HepG2 (cell line): ENCODE measurements around the gene SLC20A1. TPM values are rescaled to one million over a fixed set of nuclear protein-coding genes. Genes with fewer than 3 reads are reported as not detected.

Source experiments
- AGO1 ChIP-seq: fragments of 200-400 bp; formaldehyde crosslinking; IDR thresholded peaks from 2 replicates; pipeline ENCODE4 v1.6.1; 2017; ENCODE audit warnings: mild to moderate bottlenecking, low read depth, low read length, moderate library complexity; ENCODE audit not compliant: poor library complexity, severe bottlenecking
- CCDC6 ChIP-seq: sonication (generic); formaldehyde crosslinking; IDR thresholded peaks from 2 replicates; pipeline ENCODE4 v1.8.1; 2022; ENCODE audit warnings: mild to moderate bottlenecking, missing genetic modification reagents, moderate library complexity
- ETV5 ChIP-seq: IDR thresholded peaks from 2 replicates; pipeline ENCODE4 v1.6.1; 2018; ENCODE audit warnings: missing biosample characterization, missing genetic modification reagents, inconsistent platforms, borderline replicate concordance
- FOXK2 ChIP-seq: fragments of 450-650 bp; IDR thresholded peaks from 2 replicates; pipeline ENCODE4 v1.6.1; 2016
- IKZF4 ChIP-seq: sonication (generic); formaldehyde crosslinking; IDR thresholded peaks from 2 replicates; pipeline ENCODE4 v1.5.1; 2020; ENCODE audit warnings: borderline replicate concordance, mild to moderate bottlenecking, low read depth, missing genetic modification reagents; ENCODE audit errors: not compliant biosample characterization
- KLF15 ChIP-seq: sonication (generic); formaldehyde crosslinking; IDR thresholded peaks from 2 replicates; pipeline ENCODE4 v1.8.1; 2023; ENCODE audit warnings: borderline replicate concordance, mild to moderate bottlenecking, inconsistent platforms, missing genetic modification reagents, mixed read lengths
- MEIS1 ChIP-seq: sonication (generic); formaldehyde crosslinking; IDR thresholded peaks from 2 replicates; pipeline ENCODE4 v1.9.0; 2021; ENCODE audit warnings: mild to moderate bottlenecking, missing genetic modification reagents, moderate library complexity, borderline replicate concordance
- MTERF4 ChIP-seq: sonication (generic); formaldehyde crosslinking; IDR thresholded peaks from 2 replicates; pipeline ENCODE4 v1.8.0; 2023; ENCODE audit warnings: mild to moderate bottlenecking, missing genetic modification reagents
- MYNN ChIP-seq: sonication (generic); formaldehyde crosslinking; IDR thresholded peaks from 2 replicates; pipeline ENCODE4 v1.4.0; 2020; ENCODE audit warnings: mild to moderate bottlenecking, low read depth, missing genetic modification reagents
- NCOA5 ChIP-seq: sonication (generic); formaldehyde crosslinking; IDR thresholded peaks from 2 replicates; pipeline ENCODE4 v1.4.0; 2020; ENCODE audit warnings: missing genetic modification reagents
- PAX8 ChIP-seq: sonication (generic); formaldehyde crosslinking; IDR thresholded peaks from 2 replicates; pipeline ENCODE4 v1.8.0; 2022; ENCODE audit warnings: mild to moderate bottlenecking, missing genetic modification reagents, borderline replicate concordance
- POGZ ChIP-seq: sonication (generic); formaldehyde crosslinking; IDR thresholded peaks from 2 replicates; pipeline ENCODE4 v1.4.0; 2020; ENCODE audit warnings: mild to moderate bottlenecking, missing genetic modification reagents
- XBP1 ChIP-seq: sonication (generic); formaldehyde crosslinking; IDR thresholded peaks from 2 replicates; pipeline ENCODE4 v1.5.0; 2020; ENCODE audit warnings: missing genetic modification reagents
- ZNF281 ChIP-seq: sonication (generic); formaldehyde crosslinking; IDR thresholded peaks from 2 replicates; pipeline ENCODE4 v1.4.0; 2020; ENCODE audit warnings: missing genetic modification reagents, borderline replicate concordance
- ZNF34 ChIP-seq: sonication (generic); formaldehyde crosslinking; IDR thresholded peaks from 2 replicates; pipeline ENCODE4 v1.4.0; 2020; ENCODE audit warnings: mild to moderate bottlenecking, missing genetic modification reagents, borderline replicate concordance
- ZNF362 ChIP-seq: sonication (generic); formaldehyde crosslinking; IDR thresholded peaks from 2 replicates; pipeline ENCODE4 v1.4.0; 2020; ENCODE audit warnings: missing genetic modification reagents, mild to moderate bottlenecking, borderline replicate concordance
- ZNF558 ChIP-seq: sonication (generic); formaldehyde crosslinking; IDR thresholded peaks from 2 replicates; pipeline ENCODE4 v1.9.0; 2022; ENCODE audit warnings: mild to moderate bottlenecking, missing genetic modification reagents, borderline replicate concordance
- ZNF563 ChIP-seq: sonication (generic); formaldehyde crosslinking; IDR thresholded peaks from 2 replicates; pipeline ENCODE4 v1.8.0; 2022; ENCODE audit warnings: mild to moderate bottlenecking, moderate library complexity, missing genetic modification reagents
- ZNF597 ChIP-seq: sonication (generic); formaldehyde crosslinking; IDR thresholded peaks from 2 replicates; pipeline ENCODE4 v1.5.0; 2020; ENCODE audit warnings: missing genetic modification reagents
- ZNF737 ChIP-seq: sonication (generic); formaldehyde crosslinking; IDR thresholded peaks from 2 replicates; pipeline ENCODE4 v1.5.0; 2020; ENCODE audit warnings: missing genetic modification reagents, mild to moderate bottlenecking, borderline replicate concordance
- polyA plus RNA-seq, 8 experiments: library from polyadenylated mRNA; depleted of rRNA in 3 of 8; stranded (reverse) in 7 of 8; unstranded in 1 of 8; fragments of >200 nt; fragmentation: Illumina TruSeq in 4 of 8; extraction: Trizol in 4 of 8; gene quantifications; 2 replicates each; pipeline versions ENCODE4 v1.2.1 to v1.2.3, GENCODE V29; 2011 to 2016; ENCODE audit warnings: low read depth in 4 of 8, missing spikeins in 1 of 8, mixed read lengths in 1 of 8; ENCODE audit not compliant: insufficient read depth in 1 of 8
- total RNA-seq, 5 experiments: library from RNA; depleted of rRNA; stranded (reverse); fragments of >200 nt; fragmentation: Illumina TruSeq; extraction: Trizol; gene quantifications; 2 replicates each; pipeline ENCODE4 v1.2.3, GENCODE V29; 2016; ENCODE audit warnings: low read depth in 1 of 5
- TF ChIP-seq, protein P1 (sequence below): fragments of 450-650 bp; IDR thresholded peaks from 2 replicates; pipeline ENCODE4 v1.6.1; 2017

The SLC20A1 gene
- total and polyA plus RNA-seq, 2 of the 13 experiments (the other 11 are each of a cell fraction or from before 2014, with no cell fraction given): 54.0 to 85.9 TPM

- TF ChIP-seq MTERF4 (CRISPR knock-in tag): no peak
- TF ChIP-seq XBP1: peak; percentile 46; the same call in 1 of the 2 replicates
- TF ChIP-seq FOXK2: no peak; the same call in 1 of the 2 replicates
- no peak for TF ChIP-seq MYNN (CRISPR knock-in tag)
- no peak for TF ChIP-seq IKZF4 (CRISPR knock-in tag)
- TF ChIP-seq ZNF597 (CRISPR knock-in tag): no peak
- no peak for TF ChIP-seq MEIS1 (CRISPR knock-in tag)
- TF ChIP-seq ZNF362 (CRISPR knock-in tag): no peak
- peak; percentile 38; the same call in 1 of the 2 replicates for TF ChIP-seq POGZ (CRISPR knock-in tag)
- TF ChIP-seq PAX8 (CRISPR knock-in tag): no peak
- TF ChIP-seq ZNF281 (CRISPR knock-in tag): no peak; the same call in 1 of the 2 replicates
- TF ChIP-seq ETV5 (CRISPR knock-in tag): peak; percentile 63; the same call in 1 of the 2 replicates
- TF ChIP-seq ZNF558: no peak; the same call in 1 of the 2 replicates
- TF ChIP-seq, protein P1, sequence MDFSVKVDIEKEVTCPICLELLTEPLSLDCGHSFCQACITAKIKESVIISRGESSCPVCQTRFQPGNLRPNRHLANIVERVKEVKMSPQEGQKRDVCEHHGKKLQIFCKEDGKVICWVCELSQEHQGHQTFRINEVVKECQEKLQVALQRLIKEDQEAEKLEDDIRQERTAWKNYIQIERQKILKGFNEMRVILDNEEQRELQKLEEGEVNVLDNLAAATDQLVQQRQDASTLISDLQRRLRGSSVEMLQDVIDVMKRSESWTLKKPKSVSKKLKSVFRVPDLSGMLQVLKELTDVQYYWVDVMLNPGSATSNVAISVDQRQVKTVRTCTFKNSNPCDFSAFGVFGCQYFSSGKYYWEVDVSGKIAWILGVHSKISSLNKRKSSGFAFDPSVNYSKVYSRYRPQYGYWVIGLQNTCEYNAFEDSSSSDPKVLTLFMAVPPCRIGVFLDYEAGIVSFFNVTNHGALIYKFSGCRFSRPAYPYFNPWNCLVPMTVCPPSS: no peak
- 0 out of 2 replicates have a peak, but pooled peaks have one; percentile 56 for TF ChIP-seq CCDC6
- peak; percentile 18; the same call in 1 of the 2 replicates for TF ChIP-seq ZNF563 (CRISPR knock-in tag)
- TF ChIP-seq AGO1: no peak
- no peak for TF ChIP-seq ZNF737
- TF ChIP-seq ZNF34 (CRISPR knock-in tag): peak; percentile 86; the same call in 1 of the 2 replicates
- TF ChIP-seq NCOA5 (CRISPR knock-in tag): no peak
- TF ChIP-seq KLF15: 0 out of 2 replicates have a peak, but pooled peaks have one; percentile 36
These were observed at the start of gene SLC20A1 (continued) for GRCh38 chr2:112645310-112646101.
